ENCODE data around the gene OGFRL1.

The OGFRL1 gene

GRCh38 chr6:71288228-71289038 is at the start of gene OGFRL1:
Gene OGFRL1, plus strand, starts transcription at chr6:71288811. Its CDS starts 126 bp downstream, at chr6:71288937.
- no peak for TF ChIP-seq CTCF (IDR thresholded peaks at IDR 0.05; ENCODE audit: low read depth, low read length)
- H3K4me3 ChIP-seq (replicated peaks in 1 of 2; ENCODE audit: low read depth in 2 of 2, low read length in 2 of 2), result peak within 1 kb of the TSS; percentile 65 to 73
- peak; percentile 70 to 78 for DNase-seq (ENCODE audit: low read depth in 2 of 2)

- peak in 1 of 2 donors; percentile 59 for DNase-seq (ENCODE audit: low read depth in 2 of 2)
- no peak for TF ChIP-seq CTCF (IDR thresholded peaks at IDR 0.05; ENCODE audit: low read depth, low read length)
- no peak overlapping the region for H3K4me3 ChIP-seq (replicated peaks in 1 of 2; ENCODE audit: low read depth in 2 of 2, low read length in 2 of 2)
Observed at GRCh38 chr6:71239694-71240093, 48.9 kb upstream of the OGFRL1 start.

GRCh38 chr6:71245265-71246049 is 43.2 kb upstream of the OGFRL1 start:
- no peak overlapping the region for H3K4me3 ChIP-seq (replicated peaks in 1 of 2; ENCODE audit: low read depth in 2 of 2, low read length in 2 of 2)
- no peak for TF ChIP-seq CTCF (IDR thresholded peaks at IDR 0.05; ENCODE audit: low read depth, low read length)
- no peak for DNase-seq (ENCODE audit: low read depth in 2 of 2)

- no peak for DNase-seq (ENCODE audit: low read depth in 2 of 2)
- no peak for TF ChIP-seq CTCF (IDR thresholded peaks at IDR 0.05; ENCODE audit: low read depth, low read length)
Observed at GRCh38 chr6:71246596-71246995, 42.0 kb upstream of the OGFRL1 start.

GRCh38 chr6:71248306-71248765 is 40.3 kb upstream of the OGFRL1 start:
- TF ChIP-seq CTCF (IDR thresholded peaks at IDR 0.05; ENCODE audit: low read depth, low read length), result no peak
- DNase-seq (ENCODE audit: low read depth in 2 of 2), result peak; percentile 54 to 90

More at GRCh38 chr6:71246596-71246995, 42.0 kb upstream of the OGFRL1 start:
- no peak overlapping the region for H3K4me3 ChIP-seq (replicated peaks in 1 of 2; ENCODE audit: low read depth in 2 of 2, low read length in 2 of 2)

GRCh38 chr6:71248878-71249544 is 39.6 kb upstream of the OGFRL1 start:
- no peak for TF ChIP-seq CTCF (IDR thresholded peaks at IDR 0.05; ENCODE audit: low read depth, low read length)
- no peak overlapping the region for H3K4me3 ChIP-seq (replicated peaks in 1 of 2; ENCODE audit: low read depth in 2 of 2, low read length in 2 of 2)
- peak in 1 of 2 donors; percentile 33 for DNase-seq (ENCODE audit: low read depth in 2 of 2)

More at GRCh38 chr6:71248306-71248765, 40.3 kb upstream of the OGFRL1 start:
- H3K4me3 ChIP-seq (replicated peaks in 1 of 2; ENCODE audit: low read depth in 2 of 2, low read length in 2 of 2), result no peak overlapping the region
